H9 (cell line): ENCODE results near the gene RBM18. TPM values are rescaled to one million over a fixed set of nuclear protein-coding genes. Genes with fewer than 3 reads are reported as not detected.

Source experiments
- DNase-seq: peaks from one replicate; pipeline ENCODE4 v3.0.0-alpha.2; 2017
- H2AFZ ChIP-seq: one replicate; pipeline ENCODE4 v1.6.1; 2013; ENCODE audit warnings: mild to moderate bottlenecking, low read length, control low read depth, moderate library complexity
- H2AK5ac ChIP-seq: 2 replicates; pipeline ENCODE4 v1.6.1; 2013; ENCODE audit warnings: low read length, control low read depth, mixed read lengths; ENCODE audit not compliant: insufficient read length
- H2BK120ac ChIP-seq: one replicate; pipeline ENCODE4 v1.6.1; 2013; ENCODE audit warnings: low read depth, mild to moderate bottlenecking, low read length, control low read depth, inconsistent platforms; ENCODE audit not compliant: poor library complexity, severe bottlenecking
- H2BK12ac ChIP-seq: 2 replicates; pipeline ENCODE4 v1.6.1; 2013; ENCODE audit warnings: low read length, control low read depth, mixed read lengths, low read depth; ENCODE audit not compliant: insufficient read length
- H2BK15ac ChIP-seq: 2 replicates; pipeline ENCODE4 v1.6.1; 2013; ENCODE audit warnings: low read depth, low read length, control low read depth
- H2BK20ac ChIP-seq: one replicate; pipeline ENCODE4 v1.6.1; 2013; ENCODE audit warnings: low read depth, mild to moderate bottlenecking, low read length, control low read depth, inconsistent platforms; ENCODE audit not compliant: poor library complexity, severe bottlenecking
- H2BK5ac ChIP-seq: 2 replicates; pipeline ENCODE4 v1.6.1; 2013; ENCODE audit warnings: low read length, control low read depth, mixed read lengths; ENCODE audit not compliant: insufficient read length
- H3K14ac ChIP-seq: 2 replicates; pipeline ENCODE4 v1.6.1; 2013; ENCODE audit warnings: low read length, control low read depth; ENCODE audit not compliant: insufficient read depth
- H3K18ac ChIP-seq: 2 replicates; pipeline ENCODE4 v1.6.1; 2013; ENCODE audit warnings: low read depth, mild to moderate bottlenecking, mixed read lengths, low read length, control low read depth; ENCODE audit not compliant: insufficient read length
- H3K23ac ChIP-seq: 2 replicates; pipeline ENCODE4 v1.6.1; 2013; ENCODE audit warnings: low read length, control low read depth, mixed read lengths, low read depth; ENCODE audit not compliant: insufficient read length
- H3K23me2 ChIP-seq: 2 replicates; pipeline ENCODE4 v1.6.1; 2013; ENCODE audit warnings: low read depth, mild to moderate bottlenecking, mixed read lengths, low read length, control low read depth; ENCODE audit not compliant: insufficient read length, poor library complexity, severe bottlenecking
- H3K27ac ChIP-seq: 2 replicates; pipeline ENCODE4 v1.5.1; 2013; ENCODE audit warnings: low read length, control low read depth, mixed read lengths, low read depth; ENCODE audit not compliant: insufficient read length
- H3K27me3 ChIP-seq: 2 replicates; pipeline ENCODE4 v1.6.1; 2013; ENCODE audit warnings: low read length, control low read depth, inconsistent platforms; ENCODE audit not compliant: insufficient read depth
- H3K4ac ChIP-seq: 2 replicates; pipeline ENCODE4 v1.6.1; 2013; ENCODE audit warnings: low read depth, mild to moderate bottlenecking, control low read depth, inconsistent platforms, low read length, moderate library complexity
- H3K4me1 ChIP-seq: 2 replicates; pipeline ENCODE4 v1.6.1; 2013; ENCODE audit warnings: low read length, control low read depth, inconsistent platforms; ENCODE audit not compliant: insufficient read depth
- H3K4me2 ChIP-seq: 2 replicates; pipeline ENCODE4 v1.6.1; 2013; ENCODE audit warnings: low read length, control low read depth, mixed read lengths; ENCODE audit not compliant: insufficient read length, insufficient read depth
- H3K56ac ChIP-seq: 2 replicates; pipeline ENCODE4 v1.6.1; 2013; ENCODE audit warnings: low read depth, mild to moderate bottlenecking, mixed read lengths, low read length, control low read depth; ENCODE audit not compliant: insufficient read length
- H3K79me1 ChIP-seq: 2 replicates; pipeline ENCODE4 v1.6.1; 2013; ENCODE audit warnings: low read depth, mild to moderate bottlenecking, moderate library complexity, low read length, control low read depth, inconsistent platforms; ENCODE audit not compliant: insufficient read depth, poor library complexity, severe bottlenecking
- H3K79me2 ChIP-seq: 2 replicates; pipeline ENCODE4 v1.6.1; 2013; ENCODE audit warnings: low read length, control low read depth, inconsistent platforms; ENCODE audit not compliant: insufficient read depth
- H3K9ac ChIP-seq: 2 replicates; pipeline ENCODE4 v1.6.1; 2013; ENCODE audit warnings: low read length, control low read depth, mixed read lengths; ENCODE audit not compliant: insufficient read length; ENCODE audit errors: extremely low read depth
- H3K9me3 ChIP-seq: one replicate; pipeline ENCODE4 v1.6.1; 2013; ENCODE audit warnings: low read depth, low read length, inconsistent platforms; ENCODE audit not compliant: control insufficient read depth
- H3T11ph ChIP-seq: one replicate; pipeline ENCODE4 v1.6.1; 2013; ENCODE audit warnings: mild to moderate bottlenecking, low read length, control low read depth, inconsistent platforms
- H4K20me1 ChIP-seq: one replicate; pipeline ENCODE4 v1.6.1; 2013; ENCODE audit not compliant: control insufficient read depth, insufficient read length, insufficient read depth
- H4K5ac ChIP-seq: 2 replicates; pipeline ENCODE4 v1.6.1; 2013; ENCODE audit warnings: low read depth, mild to moderate bottlenecking, mixed read lengths, low read length, control low read depth; ENCODE audit not compliant: insufficient read length
- H4K8ac ChIP-seq: replicated peaks from 2 replicates; pipeline ENCODE4 v1.6.1; 2013; ENCODE audit warnings: low read length, control low read depth, mixed read lengths, low read depth; ENCODE audit not compliant: insufficient read length
- H4K91ac ChIP-seq: 2 replicates; pipeline ENCODE4 v1.6.1; 2013; ENCODE audit warnings: low read depth, mild to moderate bottlenecking, moderate library complexity, mixed read lengths, low read length, control low read depth; ENCODE audit not compliant: insufficient read length
- H3K27ac Mint-ChIP-seq, 3 experiments: 2 replicates in 2 of 3; 3 replicates in 1 of 3; pipeline ENCODE4 v1.8.0; 2020 to 2021; ENCODE audit warnings: mixed read lengths in 3 of 3, mild to moderate bottlenecking in 1 of 3, moderate library complexity in 1 of 3
- H3K27me3 Mint-ChIP-seq: 2 replicates; pipeline ENCODE4 v1.8.0; 2021; ENCODE audit warnings: low read depth, mild to moderate bottlenecking, moderate library complexity, mixed read lengths
- H3K36me3 Mint-ChIP-seq, 3 experiments: 2 replicates in 2 of 3; 3 replicates in 1 of 3; pipeline ENCODE4 v1.8.0; 2020 to 2021; ENCODE audit warnings: low read depth in 3 of 3, mixed read lengths in 3 of 3; ENCODE audit not compliant: insufficient read depth in 1 of 3
- H3K4me1 Mint-ChIP-seq, 2 experiments: 2 replicates each; pipeline ENCODE4 v1.8.0; 2020; ENCODE audit warnings: mixed read lengths in 2 of 2
- H3K4me3 Mint-ChIP-seq, 2 experiments: 2 replicates in 1 of 2; 3 replicates in 1 of 2; pipeline ENCODE4 v1.8.0; 2020 to 2021; ENCODE audit warnings: mild to moderate bottlenecking in 2 of 2, mixed read lengths in 2 of 2, moderate library complexity in 1 of 2
- H3K9me3 Mint-ChIP-seq, 2 experiments: 2 replicates in 1 of 2; 3 replicates in 1 of 2; pipeline ENCODE4 v1.8.0; 2020; ENCODE audit warnings: mild to moderate bottlenecking in 2 of 2, mixed read lengths in 2 of 2, moderate library complexity in 1 of 2
- WGBS: extraction: QIAGEN DNeasy Blood & Tissue Kit; methylation state at CpG from one replicate; pipeline ENCODE4 v1.1.7; 2013; ENCODE audit warnings: missing lambda C conversion rate, low lambda C conversion rate, mixed read lengths; ENCODE audit not compliant: insufficient read length; ENCODE audit errors: extremely low coverage; 5-methylcytosine and 5-hydroxymethylcytosine counted together
- total RNA-seq: library from RNA; stranded (reverse); gene quantifications from 2 replicates; pipeline ENCODE4 v1.2.1, GENCODE V29; 2021
- TF ChIP-seq, protein P1 (sequence below): fragments of 200-600 bp; sonication (generic); conservative IDR thresholded peaks from 3 replicates; pipeline ENCODE4 v1.8.0; 2021; ENCODE audit warnings: antibody characterized with exemption, mild to moderate bottlenecking

Gene RBM18
- total RNA-seq, 1 experiment from 2014 or later: 18.9 TPM

DNA sequence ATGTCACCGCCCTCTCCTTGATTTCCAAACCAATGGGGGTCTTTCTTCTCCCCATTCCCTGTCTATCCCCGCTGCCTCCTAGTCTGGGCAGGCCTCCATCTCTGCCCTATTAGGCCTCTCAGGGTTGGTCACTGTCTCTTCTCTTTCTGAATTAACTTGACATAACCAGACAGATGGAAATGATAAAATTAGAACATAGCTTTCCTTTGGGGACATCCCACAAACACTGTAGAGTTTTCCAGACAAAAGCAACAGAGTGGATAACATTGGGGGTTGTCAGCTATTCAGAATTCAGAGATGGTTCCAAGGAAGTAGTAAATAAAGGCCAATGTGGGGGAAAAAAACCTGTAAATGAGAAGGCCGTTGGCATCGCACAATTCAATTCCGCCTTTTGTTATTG is 60.6 kb downstream of the RBM18 start:
- Histone ChIP-seq H4K91ac (no peak overlapping the region), H2BK15ac (no peak overlapping the region), H4K20me1 (no peaks in the 10 kb centered on the region), H4K5ac (no peak overlapping the region), H3K9me3 (no peaks in the 10 kb centered on the region), H2BK5ac (no peak overlapping the region), H3T11ph (no peak overlapping the region), H2BK20ac (no peak overlapping the region), H3K27me3 (no peaks in the 10 kb centered on the region), H3K4ac (no peak overlapping the region), H2AFZ (no peak overlapping the region), H2BK12ac (no peak overlapping the region), H3K14ac (no peak overlapping the region), H3K18ac (no peak overlapping the region), H3K23me2 (no peaks in the 10 kb centered on the region), H3K79me2 (no peaks in the 10 kb centered on the region), H3K4me1 (peaks cover 12% of the 10 kb centered on the region; the same call in 1 of the 2 replicates), H2AK5ac (no peak overlapping the region), H4K8ac (no peak overlapping the region), H3K4me2 (no peak overlapping the region), H3K23ac (no peak overlapping the region), H3K27ac (no peak overlapping the region), H2BK120ac (no peak overlapping the region), H3K56ac (no peak overlapping the region), H3K79me1 (no peaks in the 10 kb centered on the region), H3K9ac (no peak overlapping the region)
- H3K4me1 Mint-ChIP-seq: peaks cover 14 to 22% of the 10 kb centered on the region in 2 experiments
- H3K9me3 Mint-ChIP-seq: no peaks in the 10 kb centered on the region
- H3K36me3 Mint-ChIP-seq: no peaks in the 10 kb centered on the region
- no peak overlapping the region for H3K4me3 Mint-ChIP-seq
- H3K27me3 Mint-ChIP-seq: peaks cover 8% of the 10 kb centered on the region
- TF ChIP-seq, protein P1, sequence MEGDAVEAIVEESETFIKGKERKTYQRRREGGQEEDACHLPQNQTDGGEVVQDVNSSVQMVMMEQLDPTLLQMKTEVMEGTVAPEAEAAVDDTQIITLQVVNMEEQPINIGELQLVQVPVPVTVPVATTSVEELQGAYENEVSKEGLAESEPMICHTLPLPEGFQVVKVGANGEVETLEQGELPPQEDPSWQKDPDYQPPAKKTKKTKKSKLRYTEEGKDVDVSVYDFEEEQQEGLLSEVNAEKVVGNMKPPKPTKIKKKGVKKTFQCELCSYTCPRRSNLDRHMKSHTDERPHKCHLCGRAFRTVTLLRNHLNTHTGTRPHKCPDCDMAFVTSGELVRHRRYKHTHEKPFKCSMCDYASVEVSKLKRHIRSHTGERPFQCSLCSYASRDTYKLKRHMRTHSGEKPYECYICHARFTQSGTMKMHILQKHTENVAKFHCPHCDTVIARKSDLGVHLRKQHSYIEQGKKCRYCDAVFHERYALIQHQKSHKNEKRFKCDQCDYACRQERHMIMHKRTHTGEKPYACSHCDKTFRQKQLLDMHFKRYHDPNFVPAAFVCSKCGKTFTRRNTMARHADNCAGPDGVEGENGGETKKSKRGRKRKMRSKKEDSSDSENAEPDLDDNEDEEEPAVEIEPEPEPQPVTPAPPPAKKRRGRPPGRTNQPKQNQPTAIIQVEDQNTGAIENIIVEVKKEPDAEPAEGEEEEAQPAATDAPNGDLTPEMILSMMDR: no peak
- H3K27ac Mint-ChIP-seq: peak overlapping the region in 2 of 3 experiments; percentile 77 to 92; a peak in 1 of 7 replicates
- no CpG with 5 or more reads among the region's 5 CpGs for WGBS
- DNase-seq: no peak
